ENCODE data around the gene CRYM. TPM values are rescaled to one million over a fixed set of nuclear protein-coding genes. Genes with fewer than 3 reads are reported as not detected.
"Not testable (repeated sequence)": the region's sequence is repeated elsewhere in the genome, so short reads cannot be mapped to it uniquely, and the experiment has no call there.

Gene CRYM
- total RNA-seq, 1 donor from 2014 or later = 63.3 TPM

GRCh38 chr16:21260870-21261791 lies 17.0 kb downstream of the CRYM start:
- intact Hi-C loops (cut with DNase I) = no loop called here
- ATAC-seq (no peak), DNase-seq (ENCODE audit: missing footprints) (no peak)

DNA sequence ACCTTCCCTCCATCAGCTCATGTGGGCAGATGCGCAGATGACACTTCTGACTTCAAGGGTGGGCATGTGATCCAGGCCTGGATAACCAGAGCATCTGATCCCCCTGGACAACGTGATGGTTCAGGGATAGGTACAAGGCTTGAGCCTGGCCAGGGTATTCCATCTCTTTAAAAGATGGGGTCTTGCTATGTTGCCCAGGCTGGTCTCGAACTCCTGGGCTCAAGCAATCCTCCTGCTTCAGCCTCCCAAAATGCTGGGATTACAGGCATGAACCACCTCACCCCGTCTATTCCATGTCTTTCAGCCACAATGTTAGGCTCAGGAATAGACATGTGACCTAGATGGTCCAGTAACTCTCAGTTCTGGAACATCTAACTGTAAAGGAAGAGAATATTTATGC lies 20.8 kb downstream of the CRYM start:
- ATAC-seq (no peak), DNase-seq (ENCODE audit: missing footprints) (no peak)
- intact Hi-C loops (cut with DNase I) = no loop called here

GRCh38 chr16:21256636-21257035 lies 21.5 kb downstream of the CRYM start:
- ATAC-seq (no peak), DNase-seq (ENCODE audit: missing footprints) (no peak)
- intact Hi-C loops (cut with DNase I) = no loop called here

GRCh38 chr16:21253470-21253869 lies 24.6 kb downstream of the CRYM start:
- no peak for DNase-seq (ENCODE audit: missing footprints)
- ATAC-seq = no peak
- intact Hi-C loops (cut with DNase I) = no loop called here

GRCh38 chr16:21250072-21250923 lies 27.8 kb downstream of the CRYM start:
- DNase-seq (ENCODE audit: missing footprints) (no peak), ATAC-seq (no peak)
- intact Hi-C loops (cut with DNase I) = no loop called here

DNA sequence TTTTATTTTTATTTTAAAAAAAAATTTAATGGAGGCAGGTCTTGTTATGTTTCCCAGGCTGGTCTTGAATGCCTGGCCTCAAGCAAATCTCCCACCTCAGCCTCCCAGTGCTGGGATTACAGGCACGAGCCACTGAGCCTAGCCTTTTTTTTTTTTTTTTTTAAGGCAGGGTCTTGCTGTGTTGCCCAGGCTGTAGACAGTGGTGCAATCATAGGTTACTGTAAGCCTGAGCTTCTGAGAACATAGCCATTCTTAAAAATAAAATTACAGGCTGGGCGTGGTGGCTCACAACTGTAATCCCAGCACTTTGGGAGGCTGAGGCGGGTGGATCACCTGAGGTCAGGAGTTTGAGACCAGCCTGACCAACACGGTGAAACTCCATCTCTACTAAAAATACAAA lies 29.9 kb downstream of the CRYM start:
- ATAC-seq; DNase-seq (ENCODE audit: missing footprints); intact Hi-C loops (cut with DNase I): not testable (repeated sequence)

GRCh38 chr16:21244518-21245215 lies 33.4 kb downstream of the CRYM start:
- ATAC-seq (no peak), DNase-seq (ENCODE audit: missing footprints) (no peak)
- intact Hi-C loops (cut with DNase I) = no loop called here

DNA sequence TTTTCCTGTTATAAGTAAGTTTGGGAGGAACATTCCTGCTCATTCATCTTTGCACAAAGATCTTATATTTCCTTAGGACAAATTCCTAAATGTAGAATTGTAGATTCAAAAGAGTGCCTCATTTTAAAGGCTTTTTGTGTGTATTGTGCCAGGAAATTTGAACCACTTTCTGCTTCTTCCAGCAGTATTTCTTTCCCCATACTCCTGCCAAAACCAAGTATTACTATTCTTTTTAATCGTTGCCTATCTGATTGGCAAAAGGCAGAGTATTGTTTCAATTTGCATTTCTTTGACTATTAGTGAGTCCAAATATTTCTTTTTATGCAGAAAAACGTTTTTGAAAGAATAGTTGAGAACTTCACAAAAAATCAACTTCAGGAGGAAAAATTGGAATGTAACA lies 35.3 kb downstream of the CRYM start:
- no peak for ATAC-seq
- DNase-seq (ENCODE audit: missing footprints) = no peak
- intact Hi-C loops (cut with DNase I) = no loop called here

DNA sequence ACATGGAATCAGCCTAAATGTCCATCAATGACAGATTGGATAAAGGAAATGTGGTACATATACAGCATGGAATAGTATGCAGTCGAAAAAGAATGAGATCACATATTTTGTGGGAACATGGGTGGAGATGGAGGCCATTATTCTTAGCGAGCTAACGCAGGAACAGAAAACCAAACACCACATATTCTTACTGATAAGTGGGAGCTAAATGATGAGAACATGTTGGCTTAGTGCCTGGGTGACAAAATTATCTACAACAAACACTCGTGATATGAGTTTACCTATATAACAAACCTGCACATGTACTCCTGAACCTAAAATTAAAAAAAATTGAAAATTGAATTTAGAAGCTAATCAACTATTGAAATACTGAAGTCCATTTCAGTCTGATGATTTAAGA lies 38.4 kb downstream of the CRYM start:
- DNase-seq (ENCODE audit: missing footprints) = no peak
- intact Hi-C loops (cut with DNase I) = no loop called here
- ATAC-seq = no peak

- DNase-seq (ENCODE audit: missing footprints) = no peak
- no peak for ATAC-seq
Observed at GRCh38 chr16:21236831-21237230, 41.3 kb downstream of the CRYM start.

GRCh38 chr16:21235199-21235585 lies 42.9 kb downstream of the CRYM start:
- ATAC-seq (no peak), DNase-seq (ENCODE audit: missing footprints) (no peak)
- intact Hi-C loops (cut with DNase I) = no loop called here

More at GRCh38 chr16:21236831-21237230, 41.3 kb downstream of the CRYM start:
- intact Hi-C loops (cut with DNase I) = no loop called here

GRCh38 chr16:21233521-21234150 lies 44.5 kb downstream of the CRYM start, which contains the start of gene ANKS4B:
Gene ANKS4B (plus strand): TSS chr16:21233699. CDS start chr16:21233738, 39 bp downstream.
- intact Hi-C loops (cut with DNase I) = no loop called here
- DNase-seq (ENCODE audit: missing footprints) = no peak
- ATAC-seq = no peak

DNA sequence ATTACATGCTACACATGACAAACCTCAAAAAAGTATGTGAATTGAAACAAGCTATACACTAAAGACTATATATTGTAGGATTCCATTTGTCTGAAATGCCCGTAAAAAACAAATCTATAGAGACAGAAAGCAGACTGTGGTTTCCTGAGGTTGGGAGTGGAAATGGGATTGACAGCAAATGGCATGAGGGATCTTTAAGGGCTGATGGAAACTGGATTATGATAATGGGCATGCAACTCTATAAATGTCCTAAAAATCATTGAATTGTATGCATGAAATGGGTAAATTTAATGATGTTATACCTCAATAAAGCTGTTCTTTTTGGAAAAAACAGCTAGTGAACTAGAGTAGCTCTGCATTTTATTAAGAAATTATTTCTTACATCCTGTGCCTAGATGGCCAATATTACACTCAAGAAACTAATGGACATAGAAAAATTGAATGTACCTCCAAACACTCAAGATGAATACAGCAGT lies 45.0 kb downstream of the CRYM start:
- no peak for ATAC-seq
- intact Hi-C loops (cut with DNase I) = no loop called here
- no peak for DNase-seq (ENCODE audit: missing footprints)

DNA sequence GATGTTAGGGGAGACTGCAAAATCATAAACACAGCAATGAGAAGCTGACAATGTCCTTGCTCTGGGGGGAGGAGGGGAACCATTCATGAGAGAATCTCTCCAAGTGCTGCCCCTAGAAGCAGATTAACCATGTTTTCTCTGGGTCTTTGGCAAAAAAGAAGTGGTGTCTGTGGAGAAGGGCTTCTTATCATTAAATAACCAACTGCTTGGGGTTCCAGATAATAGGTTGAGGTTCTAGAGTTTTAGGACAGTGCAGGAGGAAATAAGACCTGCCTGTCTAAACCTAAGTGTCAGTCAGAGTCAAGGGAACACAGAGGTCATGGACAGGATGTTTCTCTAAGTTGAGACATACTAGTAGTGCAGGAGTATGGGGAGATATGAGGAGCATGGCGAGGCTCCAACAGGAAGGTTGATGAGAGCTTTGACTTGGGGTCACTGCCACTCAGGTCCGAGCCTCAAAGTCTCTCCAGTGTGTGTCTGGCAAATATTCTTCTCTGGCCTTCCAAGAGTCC lies 49.7 kb downstream of the CRYM start:
- no peak for ATAC-seq
- intact Hi-C loops (cut with DNase I) = no loop called here

GRCh38 chr16:21227866-21228265 lies 50.2 kb downstream of the CRYM start:
- intact Hi-C loops (cut with DNase I) = no loop called here
- DNase-seq (ENCODE audit: missing footprints) = no peak
- no peak for ATAC-seq

More for the DNA sequence above, 49.7 kb downstream of the CRYM start:
- DNase-seq (ENCODE audit: missing footprints) = no peak

DNA sequence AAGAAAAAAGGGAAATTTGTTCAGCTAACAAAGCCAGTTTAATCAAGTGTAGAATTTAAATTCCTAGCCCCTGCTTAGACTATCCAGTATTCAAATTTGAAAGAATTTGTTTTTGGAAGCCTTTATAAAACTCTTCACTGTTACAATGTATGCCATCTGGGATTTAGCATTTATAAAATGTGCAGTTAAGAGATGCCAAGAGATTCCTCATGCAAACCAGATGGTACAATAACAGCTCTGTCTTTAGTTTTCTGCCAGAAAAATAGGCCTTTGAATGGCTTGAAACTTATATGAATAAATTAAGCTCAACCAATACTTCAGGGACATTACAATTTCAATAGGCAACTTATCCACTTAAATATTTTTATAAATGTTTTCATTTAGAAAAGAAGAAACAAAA lies 51.3 kb downstream of the CRYM start:
- ATAC-seq (no peak), DNase-seq (ENCODE audit: missing footprints) (no peak)
- intact Hi-C loops (cut with DNase I) = no loop called here

GRCh38 chr16:21224800-21225199 lies 53.3 kb downstream of the CRYM start:
- intact Hi-C loops (cut with DNase I) = no loop called here
- DNase-seq (ENCODE audit: missing footprints) = no peak
- no peak for ATAC-seq

GRCh38 chr16:21223787-21224186 lies 54.3 kb downstream of the CRYM start:
- DNase-seq (ENCODE audit: missing footprints) = no peak
- no peak for ATAC-seq
- intact Hi-C loops (cut with DNase I) = no loop called here

All from Right ventricle myocardium inferior (tissue), 1 donor.